Measurements from ENCODE around the gene NTN1.

- TF ChIP-seq, protein P1, sequence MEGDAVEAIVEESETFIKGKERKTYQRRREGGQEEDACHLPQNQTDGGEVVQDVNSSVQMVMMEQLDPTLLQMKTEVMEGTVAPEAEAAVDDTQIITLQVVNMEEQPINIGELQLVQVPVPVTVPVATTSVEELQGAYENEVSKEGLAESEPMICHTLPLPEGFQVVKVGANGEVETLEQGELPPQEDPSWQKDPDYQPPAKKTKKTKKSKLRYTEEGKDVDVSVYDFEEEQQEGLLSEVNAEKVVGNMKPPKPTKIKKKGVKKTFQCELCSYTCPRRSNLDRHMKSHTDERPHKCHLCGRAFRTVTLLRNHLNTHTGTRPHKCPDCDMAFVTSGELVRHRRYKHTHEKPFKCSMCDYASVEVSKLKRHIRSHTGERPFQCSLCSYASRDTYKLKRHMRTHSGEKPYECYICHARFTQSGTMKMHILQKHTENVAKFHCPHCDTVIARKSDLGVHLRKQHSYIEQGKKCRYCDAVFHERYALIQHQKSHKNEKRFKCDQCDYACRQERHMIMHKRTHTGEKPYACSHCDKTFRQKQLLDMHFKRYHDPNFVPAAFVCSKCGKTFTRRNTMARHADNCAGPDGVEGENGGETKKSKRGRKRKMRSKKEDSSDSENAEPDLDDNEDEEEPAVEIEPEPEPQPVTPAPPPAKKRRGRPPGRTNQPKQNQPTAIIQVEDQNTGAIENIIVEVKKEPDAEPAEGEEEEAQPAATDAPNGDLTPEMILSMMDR (IDR thresholded peaks at IDR 0.05) = no peak
- no peak for TF ChIP-seq POLR2A (IDR thresholded peaks at IDR 0.05)
- TF ChIP-seq POLR2AphosphoS5 (IDR thresholded peaks at IDR 0.05) = no peak
Observed at GRCh38 chr17:9108146-9108545, 86.8 kb downstream of the NTN1 start.

Measured in breast epithelium (tissue), 3 donors.